Thyroid gland (tissue), 4 donors: ENCODE measurements around the gene CCDC47.

Experiments
- POLR2A ChIP-seq, 2 donors: fragments of 450-650 bp; IDR thresholded peaks; one replicate each; pipeline ENCODE4 v1.6.1; 2017; ENCODE audit warnings: antibody characterized with exemption in 2 of 2, mild to moderate bottlenecking in 2 of 2, moderate library complexity in 1 of 2
- TF ChIP-seq, protein P1 (sequence below), 6 experiments: fragments of 200-600 bp in 3 of 6; fragments of 450-650 bp in 3 of 6; sonication (generic) in 3 of 6; IDR thresholded peaks; one replicate each; pipeline ENCODE4 v1.5.1; 2016 to 2019; ENCODE audit warnings: antibody characterized with exemption in 6 of 6, mild to moderate bottlenecking in 2 of 6, inconsistent platforms in 1 of 6, moderate library complexity in 1 of 6

DNA sequence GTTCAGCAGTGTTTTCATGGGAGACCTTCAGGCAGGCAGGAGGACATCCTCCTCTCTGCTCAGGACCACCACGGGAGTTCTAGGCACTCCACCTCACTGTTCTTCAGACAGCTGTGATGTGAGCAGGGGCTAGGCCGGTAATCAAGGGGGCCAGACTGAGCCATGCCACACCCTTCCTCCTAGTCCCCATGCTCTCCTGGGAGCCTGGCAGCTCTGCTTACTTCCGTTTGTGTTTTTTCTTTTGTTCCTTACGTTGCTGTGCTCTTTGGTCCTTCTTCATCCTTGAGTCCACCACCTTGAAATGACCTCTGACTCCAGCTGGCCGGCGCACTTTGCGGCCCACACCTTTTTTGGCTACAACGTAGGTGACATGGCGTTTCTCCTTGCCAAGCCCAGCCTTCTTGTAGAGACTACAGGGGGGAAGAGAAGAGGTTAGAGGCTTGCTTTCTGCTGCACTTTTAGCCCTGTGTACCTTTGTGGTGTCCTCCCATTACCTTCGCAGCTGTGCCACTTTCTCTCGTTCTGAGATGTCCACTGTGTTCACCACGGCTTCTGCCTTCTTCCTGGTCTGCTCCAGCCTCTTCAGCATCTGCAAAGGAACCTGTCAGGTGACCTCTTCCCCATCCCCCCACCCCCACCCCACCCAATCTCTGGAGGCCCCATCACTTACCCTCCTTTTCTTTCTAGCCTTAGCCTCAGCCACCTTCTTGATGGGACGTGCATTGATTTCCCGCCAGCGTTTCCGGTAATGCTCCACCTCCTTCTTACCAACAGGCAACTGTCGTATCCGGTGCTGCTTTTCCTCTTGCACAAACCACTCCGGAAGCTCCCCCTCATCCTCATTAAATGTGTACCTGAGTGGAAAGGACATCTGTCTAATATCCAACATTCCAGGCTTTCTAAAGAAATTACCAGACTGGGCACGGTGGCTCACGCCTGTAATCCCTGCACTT is 46.5 kb upstream of the CCDC47 start:
- TF ChIP-seq, protein P1, sequence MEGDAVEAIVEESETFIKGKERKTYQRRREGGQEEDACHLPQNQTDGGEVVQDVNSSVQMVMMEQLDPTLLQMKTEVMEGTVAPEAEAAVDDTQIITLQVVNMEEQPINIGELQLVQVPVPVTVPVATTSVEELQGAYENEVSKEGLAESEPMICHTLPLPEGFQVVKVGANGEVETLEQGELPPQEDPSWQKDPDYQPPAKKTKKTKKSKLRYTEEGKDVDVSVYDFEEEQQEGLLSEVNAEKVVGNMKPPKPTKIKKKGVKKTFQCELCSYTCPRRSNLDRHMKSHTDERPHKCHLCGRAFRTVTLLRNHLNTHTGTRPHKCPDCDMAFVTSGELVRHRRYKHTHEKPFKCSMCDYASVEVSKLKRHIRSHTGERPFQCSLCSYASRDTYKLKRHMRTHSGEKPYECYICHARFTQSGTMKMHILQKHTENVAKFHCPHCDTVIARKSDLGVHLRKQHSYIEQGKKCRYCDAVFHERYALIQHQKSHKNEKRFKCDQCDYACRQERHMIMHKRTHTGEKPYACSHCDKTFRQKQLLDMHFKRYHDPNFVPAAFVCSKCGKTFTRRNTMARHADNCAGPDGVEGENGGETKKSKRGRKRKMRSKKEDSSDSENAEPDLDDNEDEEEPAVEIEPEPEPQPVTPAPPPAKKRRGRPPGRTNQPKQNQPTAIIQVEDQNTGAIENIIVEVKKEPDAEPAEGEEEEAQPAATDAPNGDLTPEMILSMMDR (IDR thresholded peaks at IDR 0.05): no peak
- TF ChIP-seq POLR2A (IDR thresholded peaks at IDR 0.05): no peak
